ENCODE data around the gene NACA2. TPM values are rescaled to one million over a fixed set of nuclear protein-coding genes. Genes with fewer than 3 reads are reported as not detected.

NACA2 gene
- total and polyA plus RNA-seq, 2 of the 8 experiments (the other 6 are each of a cell fraction or from before 2014, with no cell fraction given), result not detected

- TF ChIP-seq TCF12 (IDR thresholded peaks at IDR 0.05; ENCODE audit: low read depth, low read length), result no peak
- no peak for TF ChIP-seq TEAD4 (IDR thresholded peaks at IDR 0.05; ENCODE audit: low read depth, low read length)
- no peak for TF ChIP-seq BRCA1 (IDR thresholded peaks at IDR 0.05; ENCODE audit: low read depth, low read length)
- no peak for TF ChIP-seq CEBPB (IDR thresholded peaks at IDR 0.05; ENCODE audit: low read depth, low read length)
Observed at GRCh38 chr17:61579347-61579746, 11.7 kb downstream of the NACA2 start (continued).
